Fibroblast of skin of right biceps (primary cell): ENCODE measurements around the gene CEP89.
"Not testable (repeated sequence)": the region's sequence is repeated elsewhere in the genome, so short reads cannot be mapped to it uniquely, and the experiment has no call there.

Experiments used
- DNase-seq: peaks from one replicate; pipeline ENCODE4 v3.0.0-alpha.2; 2013

CEP89 gene

GRCh38 chr19:32971715-32972540, at the start of gene CEP89, which contains the start of gene FAAP24:
Gene CEP89 (minus strand): TSS chr19:32971958. CDS start chr19:32971874, 84 bp downstream.
Gene FAAP24 (plus strand): TSS chr19:32972242. CDS start chr19:32973197, 955 bp downstream.
- peak; percentile 99 for DNase-seq

- DNase-seq: not testable (repeated sequence)
Measured at GRCh38 chr19:33010891-33011290, 39.1 kb upstream of the CEP89 start.

GRCh38 chr19:33008738-33009137, 37.0 kb upstream of the CEP89 start:
- no peak for DNase-seq

GRCh38 chr19:33005440-33005839, 33.7 kb upstream of the CEP89 start:
- no peak for DNase-seq

- not testable (repeated sequence) for DNase-seq
Measured at GRCh38 chr19:33003424-33004024, 31.8 kb upstream of the CEP89 start.

GRCh38 chr19:33002126-33002865, 30.5 kb upstream of the CEP89 start:
- DNase-seq: not testable (repeated sequence)

- no peak for DNase-seq
Measured at GRCh38 chr19:33000910-33001309, 29.2 kb upstream of the CEP89 start.

- no peak for DNase-seq
Measured at GRCh38 chr19:33000510-33000909, 28.8 kb upstream of the CEP89 start.

GRCh38 chr19:32998722-32999121, 27.0 kb upstream of the CEP89 start:
- DNase-seq: no peak

GRCh38 chr19:32997716-32998355, 26.1 kb upstream of the CEP89 start:
- DNase-seq: no peak

- DNase-seq: not testable (repeated sequence)
Measured at GRCh38 chr19:32997061-32997464, 25.3 kb upstream of the CEP89 start.

- DNase-seq: not testable (repeated sequence)
Measured at GRCh38 chr19:32995966-32996365, 24.2 kb upstream of the CEP89 start.

GRCh38 chr19:32988724-32989123, 17.0 kb upstream of the CEP89 start:
- no peak for DNase-seq

GRCh38 chr19:32988254-32988653, 16.5 kb upstream of the CEP89 start:
- not testable (repeated sequence) for DNase-seq

GRCh38 chr19:32982488-32982887, 10.7 kb upstream of the CEP89 start:
- DNase-seq: not testable (repeated sequence)

- DNase-seq: not testable (repeated sequence)
Measured at GRCh38 chr19:32979807-32980206, 8.0 kb upstream of the CEP89 start.

GRCh38 chr19:32977813-32978212, 6.1 kb upstream of the CEP89 start:
- DNase-seq: not testable (repeated sequence)

- DNase-seq: no peak
Measured at GRCh38 chr19:32977280-32977679, 5.5 kb upstream of the CEP89 start.

GRCh38 chr19:32976223-32976805, 4.6 kb upstream of the CEP89 start:
- peak; percentile 40 for DNase-seq

GRCh38 chr19:32971012-32971595, 654 bp downstream of the CEP89 start:
- no peak for DNase-seq

- no peak for DNase-seq
Measured at GRCh38 chr19:32969549-32969948, 2.2 kb downstream of the CEP89 start.

GRCh38 chr19:32966750-32967149, 5.0 kb downstream of the CEP89 start:
- DNase-seq: no peak
